COLO668 (cell line): ENCODE results near the gene CYP1A1.

Experiments used
- DNase-seq: peaks from one replicate; lab custom pipeline; 2025; ENCODE audit not compliant: unreplicated experiment; lab: John Stamatoyannopoulos, UW

CYP1A1 gene

GRCh38 chr15:74696398-74696729 lies 29.0 kb downstream of the CYP1A1 start:
- no peak for DNase-seq

DNA sequence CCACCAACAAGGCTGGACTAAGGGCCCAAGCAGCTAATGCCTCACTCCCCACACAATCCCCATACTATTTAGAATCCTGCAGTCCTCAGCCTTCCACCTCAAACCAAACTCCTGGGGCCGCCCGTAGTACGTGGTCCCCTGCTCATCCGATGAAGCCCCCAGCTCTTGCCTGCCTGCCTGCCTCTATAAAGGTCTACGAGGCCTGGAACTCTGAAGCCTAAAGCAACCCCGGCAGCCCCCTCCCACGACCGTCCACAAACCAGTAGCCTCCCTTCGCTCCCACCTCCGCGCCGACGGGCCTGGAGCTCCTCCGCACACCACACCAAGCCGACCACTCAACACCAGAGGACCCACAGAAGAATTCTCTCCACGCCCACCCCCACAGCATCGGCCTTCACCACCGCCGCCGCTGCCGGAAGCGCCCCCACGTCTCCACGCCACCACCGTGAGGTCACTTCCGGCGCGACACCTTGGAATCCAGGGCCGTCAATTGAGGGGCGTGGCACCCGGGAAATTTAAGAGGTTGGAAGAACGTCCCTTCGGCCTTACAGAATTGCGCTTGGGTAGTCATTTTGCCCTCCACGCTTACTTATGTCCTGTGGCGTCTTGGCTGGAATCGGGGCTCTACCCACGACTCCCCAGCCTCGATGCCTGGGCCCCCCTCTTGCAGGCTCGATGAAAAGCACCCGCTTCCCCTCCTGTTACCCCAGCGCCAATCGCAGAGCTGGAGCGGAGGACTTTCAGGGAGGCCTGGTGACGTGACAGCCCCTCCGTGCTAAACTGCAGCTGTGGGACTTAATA lies 29.5 kb downstream of the CYP1A1 start, which contains the start of gene EDC3:
TSS of gene EDC3 (minus strand) at position 428 of the 801 bp plus-strand sequence. CDS start 20,900 bp downstream, outside the sequence.
- DNase-seq: peak; percentile 90

- no peak for DNase-seq
Measured at GRCh38 chr15:74692327-74692726, 33.0 kb downstream of the CYP1A1 start.

DNA sequence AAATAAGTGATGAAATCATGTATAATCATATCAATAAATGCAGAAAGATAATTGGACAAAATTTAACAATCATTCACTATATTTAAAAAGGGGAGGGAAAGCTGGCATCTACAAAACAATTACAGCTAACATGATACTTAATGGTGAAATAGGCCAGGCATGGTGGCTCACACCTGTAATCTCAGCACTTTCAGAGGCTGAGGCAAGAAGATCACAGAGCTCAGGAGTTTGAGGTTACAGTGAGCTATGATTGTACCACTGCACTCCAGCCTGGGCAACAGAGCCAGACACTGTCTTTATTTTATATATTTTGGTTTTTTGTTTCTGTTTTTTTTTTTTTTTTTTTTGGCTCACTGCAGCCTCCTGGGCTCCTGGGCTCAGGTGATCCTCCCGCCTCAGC lies 41.6 kb downstream of the CYP1A1 start:
- no peak for DNase-seq

DNA sequence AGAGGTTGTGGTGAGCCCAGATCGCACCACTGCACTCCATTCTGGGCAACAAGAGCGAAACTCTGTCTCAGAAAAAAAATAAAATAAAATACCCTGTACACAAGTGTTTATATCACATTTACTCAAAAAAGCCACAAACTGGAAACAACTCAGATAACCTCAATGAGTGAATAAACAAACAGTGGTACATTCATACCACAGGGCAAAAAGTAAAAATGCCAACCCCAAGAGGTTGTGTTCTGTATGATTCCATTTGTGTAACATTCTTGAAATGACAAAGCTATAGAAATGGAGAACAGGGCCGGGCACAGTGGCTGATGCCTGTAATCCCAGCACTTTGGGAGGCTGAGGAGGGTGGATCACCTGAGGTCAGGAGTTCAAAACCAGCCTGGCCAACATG lies 42.4 kb downstream of the CYP1A1 start:
- DNase-seq: no peak

DNA sequence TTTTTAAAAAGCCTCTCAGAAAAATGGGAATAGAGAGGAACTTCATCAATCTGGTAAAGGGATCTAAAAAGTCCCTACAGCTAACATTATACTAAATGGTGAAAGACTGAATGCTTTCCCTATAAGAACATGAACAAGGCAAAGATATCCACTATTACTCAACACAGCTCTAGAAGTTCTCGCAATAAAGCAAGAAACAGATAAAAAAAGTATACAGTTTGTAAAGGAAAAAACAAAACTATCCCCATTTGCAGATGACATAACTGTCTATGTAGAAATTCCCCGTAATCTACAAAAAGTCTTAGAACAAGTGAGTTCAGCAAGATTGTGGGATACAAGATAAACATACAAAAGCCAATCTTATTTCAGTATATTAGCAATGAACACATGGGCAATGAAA lies 44.9 kb downstream of the CYP1A1 start:
- DNase-seq: no peak

DNA sequence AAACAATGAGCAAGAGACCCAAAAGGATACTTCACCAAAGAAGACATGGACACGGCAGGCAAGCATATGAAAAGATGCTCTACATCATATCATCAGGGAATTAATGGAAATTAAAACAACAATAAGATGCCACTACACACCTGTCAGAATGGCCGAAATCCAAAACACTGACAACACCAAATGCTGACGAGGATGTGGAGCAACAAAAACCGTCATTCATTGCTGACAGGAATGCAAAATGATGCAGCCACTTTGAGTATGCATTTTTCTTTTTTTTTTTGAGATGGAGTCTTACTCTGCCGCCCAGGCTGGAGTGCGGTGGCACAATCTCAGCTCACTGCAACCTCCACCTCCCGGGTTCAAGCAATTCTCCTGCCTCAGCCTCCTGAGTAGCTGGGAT lies 48.5 kb downstream of the CYP1A1 start:
- DNase-seq: no peak

- DNase-seq: no peak
Measured at GRCh38 chr15:74674161-74674560, 51.2 kb downstream of the CYP1A1 start.

DNA sequence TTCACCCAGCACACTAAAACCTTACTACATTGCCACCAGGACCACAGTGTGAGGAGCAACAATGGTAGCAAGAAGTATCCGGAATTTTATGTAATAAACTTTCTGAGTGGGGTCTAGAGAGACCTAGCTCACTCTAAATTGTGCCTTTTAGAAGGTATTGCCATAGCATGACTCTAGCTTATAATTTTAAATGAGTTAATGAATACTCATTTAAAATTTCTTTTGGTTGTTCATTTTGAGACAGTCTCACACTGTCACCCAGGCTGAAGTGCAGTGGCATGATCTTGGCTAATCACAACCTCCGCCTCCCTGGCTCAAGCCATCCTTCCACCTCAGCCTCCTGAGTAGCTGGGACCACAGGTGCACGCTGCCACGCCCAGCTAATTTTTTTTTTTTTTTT lies 55.7 kb downstream of the CYP1A1 start:
- no peak for DNase-seq
